ENCODE data around the gene CNEP1R1.

CNEP1R1 gene

GRCh38 chr16:50021544-50021943 is 3.5 kb upstream of the CNEP1R1 start:
- no peak for DNase-seq

GRCh38 chr16:50023641-50024040 is 1.4 kb upstream of the CNEP1R1 start:
- DNase-seq: no peak

GRCh38 chr16:50024207-50024606 is 818 bp upstream of the CNEP1R1 start:
- DNase-seq: no peak

- no peak for DNase-seq
These were observed 509 bp downstream of the CNEP1R1 start for GRCh38 chr16:50025537-50025931.

- no peak for DNase-seq
These were observed 2.8 kb downstream of the CNEP1R1 start for GRCh38 chr16:50027829-50028228.

- no peak for DNase-seq
These were observed 10.5 kb downstream of the CNEP1R1 start for GRCh38 chr16:50035468-50035992.

- no peak for DNase-seq
These were observed 11.4 kb downstream of the CNEP1R1 start for GRCh38 chr16:50036426-50036825.

- no peak for DNase-seq
These were observed 12.7 kb downstream of the CNEP1R1 start for GRCh38 chr16:50037662-50038220.

- no peak for DNase-seq
These were observed 13.3 kb downstream of the CNEP1R1 start for GRCh38 chr16:50038286-50038685.

GRCh38 chr16:50038756-50039529 is 13.9 kb downstream of the CNEP1R1 start:
- DNase-seq: no peak

GRCh38 chr16:50040018-50040417 is 15.0 kb downstream of the CNEP1R1 start:
- DNase-seq: no peak

GRCh38 chr16:50040710-50041109 is 15.7 kb downstream of the CNEP1R1 start:
- DNase-seq: peak; percentile 57

GRCh38 chr16:50043358-50043757 is 18.3 kb downstream of the CNEP1R1 start:
- DNase-seq: no peak

GRCh38 chr16:50045412-50045811 is 20.4 kb downstream of the CNEP1R1 start:
- DNase-seq: no peak

- DNase-seq: no peak
These were observed 21.8 kb downstream of the CNEP1R1 start for GRCh38 chr16:50046853-50047252.

- no peak for DNase-seq
These were observed 22.8 kb downstream of the CNEP1R1 start for GRCh38 chr16:50047864-50048263.

- no peak for DNase-seq
These were observed 25.8 kb downstream of the CNEP1R1 start for GRCh38 chr16:50050802-50051201.

GRCh38 chr16:50056226-50056625 is 31.2 kb downstream of the CNEP1R1 start:
- DNase-seq: no peak

- DNase-seq: no peak
These were observed 33.2 kb downstream of the CNEP1R1 start for GRCh38 chr16:50058091-50058771.

- DNase-seq: no peak
These were observed 34.1 kb downstream of the CNEP1R1 start for GRCh38 chr16:50059111-50059510.

- DNase-seq: no peak
These were observed 34.6 kb downstream of the CNEP1R1 start for GRCh38 chr16:50059669-50060068.

GRCh38 chr16:50061326-50061725 is 36.3 kb downstream of the CNEP1R1 start:
- no peak for DNase-seq

- no peak for DNase-seq
These were observed 40.2 kb downstream of the CNEP1R1 start for GRCh38 chr16:50065241-50065623.

Measured in DMS79 (cell line).